Jurkat, Clone E6-1 (cell line): ENCODE measurements around the gene GREB1.
A peak's percentile ranks its signal among the peaks of the same experiment; 100 is the strongest.

Experiments used
- DNase-seq: peaks from one replicate; pipeline ENCODE4 v3.0.0-alpha.2; 2011; ENCODE audit warnings: low read depth, low spot score
- H3K4me3 ChIP-seq: 2 replicates; pipeline ENCODE4 v1.5.1; 2011; ENCODE audit warnings: mild to moderate bottlenecking, low read length, control low read depth, moderate library complexity

Gene GREB1

GRCh38 chr2:11534746-11535484 lies 1.1 kb downstream of the GREB1 start:
- no peak for DNase-seq
- H3K4me3 ChIP-seq, result no peak overlapping the region

- DNase-seq, result no peak
- no peak overlapping the region for H3K4me3 ChIP-seq
Observed at GRCh38 chr2:11535899-11536344, 2.1 kb downstream of the GREB1 start.

- DNase-seq, result no peak
- H3K4me3 ChIP-seq, result no peak overlapping the region
Observed at GRCh38 chr2:11537951-11538350, 4.1 kb downstream of the GREB1 start.

- no peak overlapping the region for H3K4me3 ChIP-seq
- peak; percentile 42 for DNase-seq
Observed at GRCh38 chr2:11539317-11540147, 5.7 kb downstream of the GREB1 start.

- no peak overlapping the region for H3K4me3 ChIP-seq
- no peak for DNase-seq
Observed at GRCh38 chr2:11540148-11540995, 6.5 kb downstream of the GREB1 start.

- H3K4me3 ChIP-seq, result no peak overlapping the region
Observed at GRCh38 chr2:11540996-11541692, 7.3 kb downstream of the GREB1 start.

GRCh38 chr2:11541693-11542274 lies 7.9 kb downstream of the GREB1 start:
- DNase-seq, result no peak

More at GRCh38 chr2:11540996-11541692, 7.3 kb downstream of the GREB1 start:
- DNase-seq, result no peak

GRCh38 chr2:11542275-11542819 lies 8.5 kb downstream of the GREB1 start:
- DNase-seq, result no peak
- no peak overlapping the region for H3K4me3 ChIP-seq

More at GRCh38 chr2:11541693-11542274, 7.9 kb downstream of the GREB1 start:
- no peak overlapping the region for H3K4me3 ChIP-seq

- DNase-seq, result no peak
- H3K4me3 ChIP-seq, result no peak overlapping the region
Observed at GRCh38 chr2:11543337-11544216, 9.7 kb downstream of the GREB1 start.

GRCh38 chr2:11546072-11546471 lies 12.2 kb downstream of the GREB1 start:
- H3K4me3 ChIP-seq, result no peak overlapping the region
- DNase-seq, result no peak

GRCh38 chr2:11547912-11548497 lies 14.2 kb downstream of the GREB1 start:
- no peak for DNase-seq
- no peak overlapping the region for H3K4me3 ChIP-seq

- no peak overlapping the region for H3K4me3 ChIP-seq
- no peak for DNase-seq
Observed at GRCh38 chr2:11550302-11550701, 16.5 kb downstream of the GREB1 start.

GRCh38 chr2:11550901-11551568 lies 17.2 kb downstream of the GREB1 start:
- DNase-seq, result no peak
- H3K4me3 ChIP-seq, result no peak overlapping the region

- DNase-seq, result no peak
- H3K4me3 ChIP-seq, result no peak overlapping the region
Observed at GRCh38 chr2:11551569-11552259, 17.9 kb downstream of the GREB1 start.

GRCh38 chr2:11552260-11552638 lies 18.4 kb downstream of the GREB1 start:
- no peak overlapping the region for H3K4me3 ChIP-seq
- DNase-seq, result no peak
